Measurements from ENCODE around the gene STAB1. TPM values are rescaled to one million over a fixed set of nuclear protein-coding genes. Genes with fewer than 3 reads are reported as not detected.

STAB1 gene
- total RNA-seq, 2 donors from 2014 or later, result 46.5 to 62.6 TPM

DNA sequence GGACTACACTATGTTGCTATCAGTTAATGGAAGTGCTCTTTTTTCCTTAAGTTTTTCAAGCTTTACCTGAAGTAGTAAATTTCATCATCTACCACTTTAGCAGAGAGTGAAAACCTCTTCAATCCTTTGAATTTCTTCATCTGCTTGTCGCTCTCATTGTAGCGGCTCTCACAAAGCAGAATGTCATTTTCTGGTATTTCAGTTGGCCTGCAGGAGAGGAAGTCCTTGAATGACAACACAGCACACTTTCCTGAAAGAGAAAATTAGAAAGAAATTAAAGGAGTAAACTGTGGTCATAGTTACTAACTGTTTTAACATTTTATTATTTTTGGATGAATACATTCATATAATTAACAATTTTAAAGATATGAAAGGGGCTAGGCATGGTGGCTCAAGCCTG is 68.8 kb downstream of the STAB1 start:
- H3K9me3 ChIP-seq, result no peaks in the 10 kb centered on the region
- DNase-seq (ENCODE audit: low spot score), result no peak
- peaks cover 35% of the 10 kb centered on the region for H3K36me3 ChIP-seq
- H3K27ac ChIP-seq, result no peak overlapping the region
- H3K4me3 ChIP-seq, result no peak overlapping the region
- TF ChIP-seq, protein P1, sequence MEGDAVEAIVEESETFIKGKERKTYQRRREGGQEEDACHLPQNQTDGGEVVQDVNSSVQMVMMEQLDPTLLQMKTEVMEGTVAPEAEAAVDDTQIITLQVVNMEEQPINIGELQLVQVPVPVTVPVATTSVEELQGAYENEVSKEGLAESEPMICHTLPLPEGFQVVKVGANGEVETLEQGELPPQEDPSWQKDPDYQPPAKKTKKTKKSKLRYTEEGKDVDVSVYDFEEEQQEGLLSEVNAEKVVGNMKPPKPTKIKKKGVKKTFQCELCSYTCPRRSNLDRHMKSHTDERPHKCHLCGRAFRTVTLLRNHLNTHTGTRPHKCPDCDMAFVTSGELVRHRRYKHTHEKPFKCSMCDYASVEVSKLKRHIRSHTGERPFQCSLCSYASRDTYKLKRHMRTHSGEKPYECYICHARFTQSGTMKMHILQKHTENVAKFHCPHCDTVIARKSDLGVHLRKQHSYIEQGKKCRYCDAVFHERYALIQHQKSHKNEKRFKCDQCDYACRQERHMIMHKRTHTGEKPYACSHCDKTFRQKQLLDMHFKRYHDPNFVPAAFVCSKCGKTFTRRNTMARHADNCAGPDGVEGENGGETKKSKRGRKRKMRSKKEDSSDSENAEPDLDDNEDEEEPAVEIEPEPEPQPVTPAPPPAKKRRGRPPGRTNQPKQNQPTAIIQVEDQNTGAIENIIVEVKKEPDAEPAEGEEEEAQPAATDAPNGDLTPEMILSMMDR (IDR thresholded peaks at IDR 0.05), result no peak
- H3K27me3 ChIP-seq, result no peaks in the 10 kb centered on the region
- no peaks in the 10 kb centered on the region for H3K4me1 ChIP-seq

DNA sequence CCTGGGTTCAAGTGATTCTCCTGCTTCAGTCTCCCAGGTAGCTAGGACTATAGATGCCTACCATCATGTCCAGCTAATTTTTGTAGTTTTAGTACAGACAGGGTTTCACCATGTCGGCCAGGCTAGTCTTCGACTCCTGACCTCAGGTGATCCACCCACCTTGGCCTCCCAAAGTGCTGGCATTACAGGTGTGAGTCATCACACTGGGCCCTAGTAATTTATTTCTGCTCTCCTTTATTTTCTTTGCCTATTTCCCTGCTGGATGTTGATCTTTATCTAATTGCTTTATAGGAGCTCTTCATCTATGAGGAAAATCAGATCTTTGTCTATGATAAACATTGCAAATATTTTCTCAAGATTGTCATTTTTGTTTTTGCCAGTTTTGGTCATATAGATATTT is 72.9 kb downstream of the STAB1 start:
- Histone ChIP-seq H3K36me3 (peaks cover 10% of the 10 kb centered on the region), H3K9me3 (no peaks in the 10 kb centered on the region), H3K4me3 (no peak overlapping the region), H3K4me1 (no peaks in the 10 kb centered on the region), H3K27ac (no peak overlapping the region), H3K27me3 (no peaks in the 10 kb centered on the region)
- TF ChIP-seq, protein P1 (IDR thresholded peaks at IDR 0.05), result no peak
- DNase-seq (ENCODE audit: low spot score), result no peak

DNA sequence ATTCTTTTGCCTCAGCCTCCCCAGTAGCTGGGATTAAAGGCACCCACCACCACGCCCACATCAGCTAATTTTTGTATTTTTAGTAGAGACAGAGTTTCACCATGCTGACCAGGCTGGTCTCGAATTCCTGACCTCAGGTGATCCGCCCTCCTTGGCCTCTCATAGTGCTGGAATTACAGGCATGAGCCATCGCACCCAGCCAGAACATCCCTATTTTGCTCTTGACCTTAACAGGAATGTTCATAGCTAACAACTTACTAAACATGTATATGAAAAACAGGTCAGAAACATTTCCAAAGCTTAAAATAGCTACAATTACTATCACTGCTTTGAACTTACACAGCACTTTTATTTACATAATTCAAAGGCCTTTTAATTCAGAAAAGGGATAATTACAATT is 74.9 kb downstream of the STAB1 start:
- Histone ChIP-seq H3K36me3 (peaks cover 15% of the 10 kb centered on the region), H3K4me3 (no peak overlapping the region), H3K4me1 (no peaks in the 10 kb centered on the region), H3K9me3 (no peaks in the 10 kb centered on the region), H3K27me3 (no peaks in the 10 kb centered on the region), H3K27ac (no peak overlapping the region)
- no peak for DNase-seq (ENCODE audit: low spot score)
- TF ChIP-seq, protein P1 (IDR thresholded peaks at IDR 0.05), result no peak

DNA sequence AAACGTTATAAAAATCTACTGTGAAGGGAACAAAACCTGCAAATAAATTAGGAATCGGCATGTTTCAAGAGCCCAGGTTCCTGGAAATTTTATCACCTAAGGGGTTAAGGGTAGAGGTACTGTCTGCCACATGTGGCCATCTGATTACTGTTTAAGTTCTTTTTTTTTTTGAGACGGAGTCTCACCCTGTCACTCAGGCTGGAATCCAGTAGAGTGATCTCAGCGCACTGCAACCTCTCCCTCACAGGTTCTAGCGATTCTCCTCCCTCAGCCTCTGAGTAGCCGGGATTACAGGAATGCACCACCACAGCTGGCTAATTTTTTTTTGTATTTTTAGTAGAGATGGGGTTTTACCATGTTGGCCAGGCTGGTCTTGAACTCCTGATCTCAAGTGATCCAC is 77.1 kb downstream of the STAB1 start:
- H3K27ac ChIP-seq, result no peak overlapping the region

More for the DNA sequence above, 77.1 kb downstream of the STAB1 start:
- Histone ChIP-seq H3K27me3 (no peaks in the 10 kb centered on the region), H3K4me1 (no peaks in the 10 kb centered on the region), H3K9me3 (peaks cover 0 to 8% of the 10 kb centered on the region in 2 donors), H3K4me3 (no peak overlapping the region), H3K36me3 (peaks cover 31% of the 10 kb centered on the region)
- no peak for DNase-seq (ENCODE audit: low spot score)
- TF ChIP-seq, protein P1 (IDR thresholded peaks at IDR 0.05), result no peak

Other genes with a start within 250 kb of the STAB1 start
- gene PPM1M, start 249.6 kb upstream of the STAB1 start, total RNA-seq, result 1 to 10 TPM; 5.7 to 8.1 TPM
- 10 to 100 TPM; 43.2 to 43.8 TPM for gene WDR82, start 216.7 kb upstream of the STAB1 start, total RNA-seq
- 1 to 10 TPM; 2.0 to 5.4 TPM for gene GLYCTK, start 207.5 kb upstream of the STAB1 start, total RNA-seq
- 1 to 10 TPM; 1.5 to 2.5 TPM for gene DNAH1, start 179.0 kb upstream of the STAB1 start, total RNA-seq
- gene BAP1, start 85.3 kb upstream of the STAB1 start, total RNA-seq, result 10 to 100 TPM; 38.8 to 53.9 TPM
- gene PHF7, start 84.7 kb upstream of the STAB1 start, total RNA-seq, result 10 to 100 TPM; 10.1 to 17.6 TPM
- gene SEMA3G, start 50.2 kb upstream of the STAB1 start, total RNA-seq, result 10 to 100 TPM; 11.8 to 12.6 TPM
- 1,000 to 10,000 TPM; 4,697 to 8,249 TPM for gene TNNC1, start 41.3 kb upstream of the STAB1 start, total RNA-seq
- gene NISCH, start 39.7 kb upstream of the STAB1 start, total RNA-seq, result 10 to 100 TPM; 29.2 to 49.6 TPM
- gene NT5DC2, start 38.5 kb downstream of the STAB1 start, total RNA-seq, result 100 to 1,000 TPM in 1 of 2 donors, 10 to 100 TPM in 1; 94.0 to 146 TPM
- gene UQCC5, start 41.3 kb downstream of the STAB1 start, total RNA-seq, result 1 to 10 TPM; 1.2 to 3.1 TPM
- 10 to 100 TPM; 39.8 to 40.6 TPM for gene PBRM1, start 190.6 kb downstream of the STAB1 start, total RNA-seq
- 10 to 100 TPM; 29.7 to 49.3 TPM for gene GNL3, start 190.7 kb downstream of the STAB1 start, total RNA-seq
- 10 to 100 TPM; 37.7 to 46.7 TPM for gene GLT8D1, start 210.5 kb downstream of the STAB1 start, total RNA-seq
- 100 to 1,000 TPM; 138 to 328 TPM for gene SPCS1, start 210.8 kb downstream of the STAB1 start, total RNA-seq

Data from right atrium auricular region (tissue), 2 donors.